ENCODE data around the gene C22orf23. TPM values are rescaled to one million over a fixed set of nuclear protein-coding genes. Genes with fewer than 3 reads are reported as not detected.

The C22orf23 gene
- total RNA-seq, 1 experiment from 2014 or later: 0.47 TPM

DNA sequence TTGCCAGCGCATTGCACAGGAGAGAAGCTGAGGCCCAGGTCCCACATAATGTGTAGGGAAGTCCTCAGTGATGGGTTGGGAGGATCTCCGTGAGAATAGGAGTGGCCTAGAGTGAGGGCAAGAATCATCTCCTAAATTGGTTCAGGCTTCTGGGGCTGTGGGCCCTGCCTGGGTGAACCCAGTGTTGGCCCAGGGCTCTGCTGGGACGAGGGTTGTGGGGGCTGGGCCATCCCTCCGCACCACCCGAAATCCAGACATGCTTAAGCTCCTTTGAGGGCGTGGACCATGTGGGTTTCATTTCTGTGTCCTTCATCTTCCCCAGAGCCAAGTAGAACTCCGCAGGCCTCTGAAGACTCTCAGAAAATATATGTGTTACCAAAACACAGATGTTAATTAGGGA lies 43.6 kb downstream of the C22orf23 start:
- Histone ChIP-seq H2AFZ (ENCODE audit: low read depth, low read length, poor library complexity, severe bottlenecking) (no peak overlapping the region), H4K20me1 (ENCODE audit: insufficient read depth) (no peaks in the 10 kb centered on the region), H3K9ac (ENCODE audit: low read length) (no peak overlapping the region), H3K79me2 (ENCODE audit: insufficient read depth, low read length) (peaks cover 31% of the 10 kb centered on the region), H3K4me3 (replicated peaks in 1 of 2; ENCODE audit: low read depth in 1 of 2, low read length in 2 of 2) (no peak overlapping the region), H3K9me3 (ENCODE audit: control insufficient read depth in 1 of 2, insufficient read depth in 1 of 2, low read depth in 1 of 2, low read length in 2 of 2) (no peaks in the 10 kb centered on the region), H3K4me2 (ENCODE audit: low read length) (no peak overlapping the region), H3K27me3 (ENCODE audit: insufficient read depth, low read length) (no peaks in the 10 kb centered on the region), H3K9me2 (ENCODE audit: insufficient read depth) (no peaks in the 10 kb centered on the region), H3K4me1 (ENCODE audit: control insufficient read depth in 1 of 2, insufficient read depth in 2 of 2, low read length in 2 of 2) (peaks cover 17 to 34% of the 10 kb centered on the region in 2 experiments), H3K27ac (ENCODE audit: low read depth, low read length) (no peak overlapping the region), H3K36me3 (ENCODE audit: control insufficient read depth in 1 of 2, insufficient read depth in 2 of 2, low read length in 2 of 2) (peaks cover 4 to 6% of the 10 kb centered on the region in 2 experiments; a peak in 2 of 4 replicates)
- DNase-seq (ENCODE audit: low read depth, low spot score): no peak
- no peak for ATAC-seq
- ChIA-PET CTCF (no interaction called here), RAD21 (ENCODE audit: low non-redundant PET in 1 of 2, low total read pairs in 2 of 2, uncharacterized antibody in 2 of 2, unreplicated experiment in 2 of 2) (no interaction called here), POLR2A (no interaction called here)
- no TSS peak for BruUV-seq (replicated peaks)
- intact Hi-C loops (cut with micrococcal nuclease): no loop called here
- no peak for TF ChIP-seq ELF1 (IDR thresholded peaks at IDR 0.05; ENCODE audit: borderline replicate concordance, low read depth)
- TF ChIP-seq ZNF274 (IDR thresholded peaks at IDR 0.05; ENCODE audit: low read depth, low read length): no peak
- no peak for TF ChIP-seq FOSL1 (IDR thresholded peaks at IDR 0.05; ENCODE audit: low read depth)
- TF ChIP-seq TCF7L2 (IDR thresholded peaks at IDR 0.05; ENCODE audit: borderline replicate concordance, extremely low read depth, insufficient read depth, insufficient read length): no peak
- no peak for TF ChIP-seq RAD21 (IDR thresholded peaks at IDR 0.05; ENCODE audit: low read depth)
- no peak for TF ChIP-seq POLR2AphosphoS5 (IDR thresholded peaks at IDR 0.05; ENCODE audit: low read depth, low read length)
- TF ChIP-seq CTCF (IDR thresholded peaks at IDR 0.05 in 2 of 3, conservative IDR thresholded peaks at IDR 0.05 in 1 of 3; ENCODE audit: borderline replicate concordance in 1 of 3, insufficient read depth in 1 of 3, low read depth in 2 of 3, low read length in 2 of 3): no peak
- no peak for TF ChIP-seq SP1 (IDR thresholded peaks at IDR 0.05; ENCODE audit: low read depth)
- no peak for TF ChIP-seq EZH2phosphoT487 (IDR thresholded peaks at IDR 0.05; ENCODE audit: borderline replicate concordance)
- no peak for TF ChIP-seq SRF (IDR thresholded peaks at IDR 0.05; ENCODE audit: low read depth)
- no peak for TF ChIP-seq MAX (IDR thresholded peaks at IDR 0.05)
- no peak for TF ChIP-seq YY1 (IDR thresholded peaks at IDR 0.05; ENCODE audit: extremely low read depth, insufficient replicate concordance, low read depth, low read length)
- no peak for TF ChIP-seq SIN3A (IDR thresholded peaks at IDR 0.05; ENCODE audit: low read depth)
- TF ChIP-seq POLR2A (IDR thresholded peaks at IDR 0.05; ENCODE audit: borderline replicate concordance, extremely low read depth, insufficient read depth, insufficient read length): no peak
- TF ChIP-seq, protein P1, sequence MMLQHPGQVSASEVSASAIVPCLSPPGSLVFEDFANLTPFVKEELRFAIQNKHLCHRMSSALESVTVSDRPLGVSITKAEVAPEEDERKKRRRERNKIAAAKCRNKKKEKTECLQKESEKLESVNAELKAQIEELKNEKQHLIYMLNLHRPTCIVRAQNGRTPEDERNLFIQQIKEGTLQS (IDR thresholded peaks at IDR 0.05): no peak
- no peak for TF ChIP-seq EGR1 (IDR thresholded peaks at IDR 0.05; ENCODE audit: low read depth)
- TF ChIP-seq ZFX (IDR thresholded peaks at IDR 0.05): no peak
